ENCODE data around the gene WDR35. TPM values are rescaled to one million over a fixed set of nuclear protein-coding genes. Genes with fewer than 3 reads are reported as not detected.

The WDR35 gene
- total and polyA plus RNA-seq, 2 of the 4 experiments (the other 2 are of a cell fraction): 3.4 to 8.1 TPM

GRCh38 chr2:20018601-20019152 lies 28.8 kb upstream of the WDR35 start:
- dilution Hi-C loops (cut with HindIII; ENCODE audit: low sequenced_read_pairs, unreplicated experiment) (no loop called here), intact Hi-C loops (cut with micrococcal nuclease) (no loop called here), in situ Hi-C loops (cut with MboI; ENCODE audit: low sequenced_read_pairs) (no loop called here)
- peak overlapping the region; percentile 37 for H2AFZ ChIP-seq (replicated peaks; ENCODE audit: low read length, poor library complexity)
- WGBS, 2 experiments (ENCODE audit: extremely low coverage in 2 of 2, insufficient read length in 1 of 2): no CpG with 5 or more reads among the region's 2 CpGs
- H4K91ac ChIP-seq (ENCODE audit: insufficient read depth, low read depth, low read length): no peak overlapping the region
- no peaks in the 10 kb centered on the region; the same call in 1 of the 2 replicates for H3K36me3 ChIP-seq (ENCODE audit: control insufficient read depth, insufficient read depth, low read length)
- ATAC-seq (ENCODE audit: low read depth) (no peak), DNase-seq (no peak)
- ChIA-PET POLR2A (ENCODE audit: unreplicated experiment) (no interaction called here), CTCF (interaction anchor here (0.6 kb wide), 1 partner anchor 414 kb away, joined by 3 read pairs; no protein-coding TSS in a partner anchor)
- H2BK5ac ChIP-seq (ENCODE audit: low read depth, low read length, poor library complexity, severe bottlenecking): no peak overlapping the region
- H2AK5ac ChIP-seq (ENCODE audit: low read depth, low read length): no peak overlapping the region
- no peak overlapping the region for H3K9ac ChIP-seq (ENCODE audit: low read depth, low read length)
- H3K9me1 ChIP-seq (ENCODE audit: insufficient read depth, low read length): peaks cover 3% of the 10 kb centered on the region; the same call in 1 of the 2 replicates
- H4K8ac ChIP-seq (ENCODE audit: low read depth in 2 of 2, low read length in 2 of 2): no peak overlapping the region
- peaks cover 11% of the 10 kb centered on the region for H3K9me3 ChIP-seq (ENCODE audit: control insufficient read depth, insufficient read depth, low read length)
- H4K5ac ChIP-seq (ENCODE audit: low read depth, low read length): no peak overlapping the region
- H3K4me1 ChIP-seq (ENCODE audit: control insufficient read depth, insufficient read depth, low read length): no peaks in the 10 kb centered on the region
- no TSS peak for BruUV-seq (replicated peaks)
- no peak overlapping the region; the same call in 1 of the 2 replicates for H3K4ac ChIP-seq (ENCODE audit: low read depth, low read length)
- no peak overlapping the region for H3K56ac ChIP-seq (ENCODE audit: extremely low read depth, insufficient read depth, low read length)
- H3K18ac ChIP-seq (ENCODE audit: low read depth, low read length): no peak overlapping the region
- no peak overlapping the region for H2AK9ac ChIP-seq (replicated peaks; ENCODE audit: low read depth, low read length, poor library complexity)
- H3K23ac ChIP-seq (ENCODE audit: low read depth, low read length): no peak overlapping the region
- H2BK120ac ChIP-seq (ENCODE audit: low read depth, low read length): no peak overlapping the region
- TF ChIP-seq CEBPB (IDR thresholded peaks at IDR 0.05; ENCODE audit: low read depth, low read length) (no peak), MAZ (IDR thresholded peaks at IDR 0.05; ENCODE audit: borderline replicate concordance, low read depth, low read length) (no peak), CHD1 (IDR thresholded peaks at IDR 0.05; ENCODE audit: low read depth, low read length) (no peak), NFE2L2 (IDR thresholded peaks at IDR 0.05; ENCODE audit: low read depth, low read length) (no peak), SMC3 (IDR thresholded peaks at IDR 0.05; ENCODE audit: low read depth, low read length) (no peak), MAFK (IDR thresholded peaks at IDR 0.05; ENCODE audit: low read depth, low read length) (no peak), POLR2A (IDR thresholded peaks at IDR 0.05; ENCODE audit: low read depth, low read length) (no peak), RFX5 (IDR thresholded peaks at IDR 0.05; ENCODE audit: low read depth, low read length) (no peak), RCOR1 (IDR thresholded peaks at IDR 0.05; ENCODE audit: insufficient replicate concordance, low read length) (no peak)
- H2BK15ac ChIP-seq (ENCODE audit: low read depth, low read length): no peak overlapping the region
- H3K27ac ChIP-seq (ENCODE audit: insufficient read depth, low read length): no peak overlapping the region
- H4K20me1 ChIP-seq (ENCODE audit: insufficient read depth, low read length): no peaks in the 10 kb centered on the region
- H3K27me3 ChIP-seq (ENCODE audit: control insufficient read depth, insufficient read depth, low read length): no peaks in the 10 kb centered on the region
- H3K79me1 ChIP-seq (ENCODE audit: low read depth in 1 of 2, low read length in 2 of 2): no peaks in the 10 kb centered on the region
- H3K14ac ChIP-seq (replicated peaks; ENCODE audit: low read depth, low read length): no peak overlapping the region
- H3K4me2 ChIP-seq (ENCODE audit: low read depth, low read length): no peak overlapping the region
- H3K4me3 ChIP-seq (ENCODE audit: insufficient read depth, low read depth, low read length): no peak overlapping the region
- H2BK20ac ChIP-seq (ENCODE audit: low read depth, low read length): no peak overlapping the region
